Glutamatergic neuron (in vitro differentiated cells): ENCODE results near the gene NDFIP2. TPM values are rescaled to one million over a fixed set of nuclear protein-coding genes. Genes with fewer than 3 reads are reported as not detected.

Source experiments
- DNase-seq: peaks from one replicate; pipeline ENCODE4 v3.0.0; 2022
- H3K27ac Mint-ChIP-seq: one replicate; pipeline ENCODE4 v1.8.0; 2020; ENCODE audit warnings: mild to moderate bottlenecking, mixed read lengths, inconsistent platforms; ENCODE audit not compliant: unreplicated experiment
- H3K27me3 Mint-ChIP-seq: one replicate; pipeline ENCODE4 v1.8.0; 2020; ENCODE audit warnings: mild to moderate bottlenecking, moderate library complexity, mixed read lengths, inconsistent platforms; ENCODE audit not compliant: unreplicated experiment
- H3K36me3 Mint-ChIP-seq: one replicate; pipeline ENCODE4 v1.8.0; 2020; ENCODE audit warnings: mild to moderate bottlenecking, mixed read lengths, inconsistent platforms; ENCODE audit not compliant: unreplicated experiment
- H3K4me1 Mint-ChIP-seq: one replicate; pipeline ENCODE4 v1.8.0; 2020; ENCODE audit warnings: mild to moderate bottlenecking, low read depth, mixed read lengths, inconsistent platforms; ENCODE audit not compliant: unreplicated experiment
- H3K4me3 Mint-ChIP-seq: one replicate; pipeline ENCODE4 v1.8.0; 2020; ENCODE audit warnings: mild to moderate bottlenecking, mixed read lengths, inconsistent platforms; ENCODE audit not compliant: unreplicated experiment
- H3K9me3 Mint-ChIP-seq: one replicate; pipeline ENCODE4 v1.8.0; 2020; ENCODE audit warnings: mild to moderate bottlenecking, moderate library complexity, mixed read lengths, inconsistent platforms; ENCODE audit not compliant: unreplicated experiment
- CTCF ChIP-seq: fragments of 200-600 bp; sonication (generic); IDR thresholded peaks from one replicate; pipeline ENCODE4 v1.5.0; 2021; ENCODE audit not compliant: partially characterized antibody, unreplicated experiment
- total RNA-seq: library from RNA; stranded (reverse); fragmentation: NEBNext Ultra II Directional; extraction: Animal tissue kit (Norgen Biotek cat#: 25700); gene quantifications from one replicate; pipeline ENCODE4 v1.2.1, GENCODE V29; 2021; ENCODE audit not compliant: unreplicated experiment

Gene NDFIP2
- total RNA-seq, 1 donor from 2014 or later, result 35.6 TPM

- Mint-ChIP-seq H3K36me3 (no peaks in the 10 kb centered on the region), H3K4me3 (no peak overlapping the region), H3K27me3 (no peaks in the 10 kb centered on the region), H3K4me1 (no peaks in the 10 kb centered on the region), H3K9me3 (no peaks in the 10 kb centered on the region), H3K27ac (no peak overlapping the region)
- TF ChIP-seq CTCF, result no peak
- no peak for DNase-seq
These were observed 47.8 kb downstream of the NDFIP2 start for GRCh38 chr13:79528759-79529191.

- no peaks in the 10 kb centered on the region for H3K36me3 Mint-ChIP-seq
- H3K27ac Mint-ChIP-seq, result no peak overlapping the region
- H3K4me1 Mint-ChIP-seq, result no peaks in the 10 kb centered on the region
- H3K27me3 Mint-ChIP-seq, result no peaks in the 10 kb centered on the region
- no peak overlapping the region for H3K4me3 Mint-ChIP-seq
- no peaks in the 10 kb centered on the region for H3K9me3 Mint-ChIP-seq
- DNase-seq, result no peak
- no peak for TF ChIP-seq CTCF
These were observed 48.9 kb downstream of the NDFIP2 start for GRCh38 chr13:79529817-79530216.

- H3K4me3 Mint-ChIP-seq, result no peak overlapping the region
- H3K36me3 Mint-ChIP-seq, result no peaks in the 10 kb centered on the region
These were observed 49.3 kb downstream of the NDFIP2 start for GRCh38 chr13:79530270-79530669.

GRCh38 chr13:79531542-79532254 lies 50.7 kb downstream of the NDFIP2 start:
- H3K27me3 Mint-ChIP-seq, result no peaks in the 10 kb centered on the region
- no peak for TF ChIP-seq CTCF
- no peaks in the 10 kb centered on the region for H3K36me3 Mint-ChIP-seq

More at GRCh38 chr13:79530270-79530669, 49.3 kb downstream of the NDFIP2 start:
- H3K27ac Mint-ChIP-seq, result no peak overlapping the region
- TF ChIP-seq CTCF, result no peak
- DNase-seq, result no peak
- no peaks in the 10 kb centered on the region for H3K4me1 Mint-ChIP-seq
- no peaks in the 10 kb centered on the region for H3K9me3 Mint-ChIP-seq
- H3K27me3 Mint-ChIP-seq, result no peaks in the 10 kb centered on the region

GRCh38 chr13:79532576-79532975 lies 51.6 kb downstream of the NDFIP2 start:
- no peaks in the 10 kb centered on the region for H3K4me1 Mint-ChIP-seq
- H3K27ac Mint-ChIP-seq, result no peak overlapping the region
- H3K27me3 Mint-ChIP-seq, result no peaks in the 10 kb centered on the region
- no peaks in the 10 kb centered on the region for H3K36me3 Mint-ChIP-seq
- no peak for DNase-seq
- TF ChIP-seq CTCF, result no peak
- H3K9me3 Mint-ChIP-seq, result no peaks in the 10 kb centered on the region
- no peak overlapping the region for H3K4me3 Mint-ChIP-seq

More at GRCh38 chr13:79531542-79532254, 50.7 kb downstream of the NDFIP2 start:
- H3K9me3 Mint-ChIP-seq, result no peaks in the 10 kb centered on the region
- no peak overlapping the region for H3K4me3 Mint-ChIP-seq
- no peak for DNase-seq
- H3K27ac Mint-ChIP-seq, result no peak overlapping the region
- no peaks in the 10 kb centered on the region for H3K4me1 Mint-ChIP-seq
